GM12875 (cell line): ENCODE results near the gene ATP6AP1.

ENCODE experiments used
- H3K4me3 ChIP-seq: one replicate; pipeline ENCODE4 v1.5.1; 2011; ENCODE audit warnings: low read depth, low read length, control low read depth
- TF ChIP-seq, protein P1 (sequence below): IDR thresholded peaks from 2 replicates; pipeline ENCODE4 v1.5.1; 2011; ENCODE audit warnings: low read depth, mild to moderate bottlenecking, control low read depth, inconsistent platforms, low read length, moderate library complexity, borderline replicate concordance; ENCODE audit not compliant: insufficient read depth

Gene ATP6AP1

GRCh38 chrX:154444755-154445246 lies 16.3 kb downstream of the ATP6AP1 start:
- TF ChIP-seq, protein P1, sequence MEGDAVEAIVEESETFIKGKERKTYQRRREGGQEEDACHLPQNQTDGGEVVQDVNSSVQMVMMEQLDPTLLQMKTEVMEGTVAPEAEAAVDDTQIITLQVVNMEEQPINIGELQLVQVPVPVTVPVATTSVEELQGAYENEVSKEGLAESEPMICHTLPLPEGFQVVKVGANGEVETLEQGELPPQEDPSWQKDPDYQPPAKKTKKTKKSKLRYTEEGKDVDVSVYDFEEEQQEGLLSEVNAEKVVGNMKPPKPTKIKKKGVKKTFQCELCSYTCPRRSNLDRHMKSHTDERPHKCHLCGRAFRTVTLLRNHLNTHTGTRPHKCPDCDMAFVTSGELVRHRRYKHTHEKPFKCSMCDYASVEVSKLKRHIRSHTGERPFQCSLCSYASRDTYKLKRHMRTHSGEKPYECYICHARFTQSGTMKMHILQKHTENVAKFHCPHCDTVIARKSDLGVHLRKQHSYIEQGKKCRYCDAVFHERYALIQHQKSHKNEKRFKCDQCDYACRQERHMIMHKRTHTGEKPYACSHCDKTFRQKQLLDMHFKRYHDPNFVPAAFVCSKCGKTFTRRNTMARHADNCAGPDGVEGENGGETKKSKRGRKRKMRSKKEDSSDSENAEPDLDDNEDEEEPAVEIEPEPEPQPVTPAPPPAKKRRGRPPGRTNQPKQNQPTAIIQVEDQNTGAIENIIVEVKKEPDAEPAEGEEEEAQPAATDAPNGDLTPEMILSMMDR, result no peak
- peak overlapping the region; percentile 73 for H3K4me3 ChIP-seq

- TF ChIP-seq, protein P1, result no peak
- H3K4me3 ChIP-seq, result no peak overlapping the region
Observed at GRCh38 chrX:154445776-154446175, 17.3 kb downstream of the ATP6AP1 start.

DNA sequence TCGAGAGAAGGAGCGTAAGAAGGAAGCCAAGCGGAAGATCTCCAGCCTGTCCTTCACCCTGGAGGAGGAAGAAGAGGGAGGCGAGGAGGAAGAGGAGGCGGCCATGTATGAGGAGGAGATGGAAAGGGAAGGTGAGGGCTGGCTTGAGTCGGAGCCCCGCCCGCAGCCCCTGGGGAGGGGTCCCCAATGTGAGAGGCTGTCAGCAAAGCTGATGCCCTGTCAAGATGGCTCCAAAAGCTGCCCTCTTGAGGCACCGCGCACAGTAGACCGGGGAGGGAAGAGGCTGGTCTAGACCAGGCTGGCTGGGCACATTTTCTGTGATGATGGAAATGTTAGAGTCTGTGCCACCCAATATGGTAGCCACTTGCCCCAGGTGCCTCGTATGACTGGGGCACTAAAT lies 18.0 kb downstream of the ATP6AP1 start:
- TF ChIP-seq, protein P1, result no peak
- H3K4me3 ChIP-seq, result no peak overlapping the region

GRCh38 chrX:154448484-154448883 lies 20.0 kb downstream of the ATP6AP1 start:
- no peak overlapping the region for H3K4me3 ChIP-seq
- TF ChIP-seq, protein P1, result no peak

DNA sequence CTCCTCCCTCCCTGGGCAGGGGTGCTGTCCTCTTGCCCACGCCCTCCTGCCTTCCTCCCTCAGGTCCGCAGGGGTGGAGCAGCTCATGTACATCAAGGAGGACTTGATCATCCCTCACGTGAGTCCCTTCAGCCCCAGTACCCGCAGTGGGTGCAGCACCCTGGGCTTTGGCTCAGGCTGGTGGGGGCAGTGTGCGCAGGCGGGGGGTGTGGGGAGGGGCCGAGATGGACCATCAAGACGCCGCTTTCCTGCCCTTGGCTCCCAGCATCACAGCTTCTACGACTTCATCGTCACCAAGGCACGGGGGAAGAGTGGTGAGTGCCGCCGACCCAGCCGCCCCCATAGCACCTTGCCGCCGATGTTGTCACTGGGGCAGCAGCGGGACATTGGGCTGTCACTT lies 21.1 kb downstream of the ATP6AP1 start:
- H3K4me3 ChIP-seq, result no peak overlapping the region
- TF ChIP-seq, protein P1, result no peak

GRCh38 chrX:154450312-154450711 lies 21.8 kb downstream of the ATP6AP1 start:
- no peak overlapping the region for H3K4me3 ChIP-seq
- TF ChIP-seq, protein P1, result no peak

GRCh38 chrX:154452823-154453222 lies 24.3 kb downstream of the ATP6AP1 start:
- H3K4me3 ChIP-seq, result no peak overlapping the region
- TF ChIP-seq, protein P1, result no peak
